ENCODE measurements around the gene ASMTL.
"Not testable (repeated sequence)": the region's sequence is repeated elsewhere in the genome, so short reads cannot be mapped to it uniquely, and the experiment has no call there.

Gene ASMTL

GRCh38 chrX:1433646-1434357 lies 18.9 kb downstream of the ASMTL start:
- DNase-seq (ENCODE audit: low spot score), result no peak

- no peak for DNase-seq (ENCODE audit: low spot score)
These were observed 22.3 kb downstream of the ASMTL start for GRCh38 chrX:1430451-1430850.

GRCh38 chrX:1427756-1428155 lies 25.0 kb downstream of the ASMTL start:
- DNase-seq (ENCODE audit: low spot score), result no peak

- not testable (repeated sequence) for DNase-seq (ENCODE audit: low spot score)
These were observed 26.4 kb downstream of the ASMTL start for GRCh38 chrX:1426321-1426720.

GRCh38 chrX:1425381-1425780 lies 27.3 kb downstream of the ASMTL start:
- DNase-seq (ENCODE audit: low spot score), result no peak

GRCh38 chrX:1424147-1424851 lies 28.4 kb downstream of the ASMTL start:
- DNase-seq (ENCODE audit: low spot score), result no peak

GRCh38 chrX:1423215-1423614 lies 29.5 kb downstream of the ASMTL start:
- no peak for DNase-seq (ENCODE audit: low spot score)

- no peak for DNase-seq (ENCODE audit: low spot score)
These were observed 30.6 kb downstream of the ASMTL start for GRCh38 chrX:1422135-1422465.

- no peak for DNase-seq (ENCODE audit: low spot score)
These were observed 31.1 kb downstream of the ASMTL start for GRCh38 chrX:1421433-1422134.

- no peak for DNase-seq (ENCODE audit: low spot score)
These were observed 32.3 kb downstream of the ASMTL start for GRCh38 chrX:1420371-1420770.

- DNase-seq (ENCODE audit: low spot score), result no peak
These were observed 33.0 kb downstream of the ASMTL start for GRCh38 chrX:1419545-1420355.

- DNase-seq (ENCODE audit: low spot score), result no peak
These were observed 33.7 kb downstream of the ASMTL start for GRCh38 chrX:1418901-1419544.

- no peak for DNase-seq (ENCODE audit: low spot score)
These were observed 34.6 kb downstream of the ASMTL start for GRCh38 chrX:1417921-1418771.

GRCh38 chrX:1416965-1417760 lies 35.5 kb downstream of the ASMTL start:
- DNase-seq (ENCODE audit: low spot score), result no peak

- DNase-seq (ENCODE audit: low spot score), result no peak
These were observed 36.4 kb downstream of the ASMTL start for GRCh38 chrX:1416327-1416784.

- DNase-seq (ENCODE audit: low spot score), result no peak
These were observed 40.1 kb downstream of the ASMTL start for GRCh38 chrX:1412551-1413161.

- DNase-seq (ENCODE audit: low spot score), result no peak
These were observed 41.4 kb downstream of the ASMTL start for GRCh38 chrX:1411326-1411725.

- DNase-seq (ENCODE audit: low spot score), result no peak
These were observed 45.7 kb downstream of the ASMTL start for GRCh38 chrX:1407035-1407434.

GRCh38 chrX:1405769-1406168 lies 46.9 kb downstream of the ASMTL start:
- not testable (repeated sequence) for DNase-seq (ENCODE audit: low spot score)

All from germinal center (tissue), 1 donor.